Bronchial epithelial cell (primary cell): ENCODE measurements around the gene DPP4. TPM values are rescaled to one million over a fixed set of nuclear protein-coding genes. Genes with fewer than 3 reads are reported as not detected.

Experiments used
- DNase-seq: peaks from one replicate; pipeline ENCODE4 v3.0.0-alpha.2; 2010; ENCODE audit warnings: low read depth
- FAIRE-seq: peaks from 2 replicates; lab custom pipeline; 2011; peaks lifted over from hg19 to GRCh38; lab: Jason Lieb, UNC
- H3K27me3 ChIP-seq: 2 replicates; pipeline ENCODE4 v1.5.1; 2011; ENCODE audit warnings: low read length; ENCODE audit not compliant: control insufficient read depth, insufficient read depth
- H3K36me3 ChIP-seq: 2 replicates; pipeline ENCODE4 v1.5.1; 2011; ENCODE audit warnings: low read length; ENCODE audit not compliant: control insufficient read depth, insufficient read depth
- H3K4me3 ChIP-seq: 2 replicates; pipeline ENCODE4 v1.5.1; 2011; ENCODE audit warnings: mild to moderate bottlenecking, low read depth, low read length, control low read depth
- CTCF ChIP-seq: IDR thresholded peaks from 2 replicates; pipeline ENCODE4 v1.5.1; 2011; ENCODE audit warnings: mild to moderate bottlenecking, moderate library complexity, low read length, control low read depth, inconsistent platforms; ENCODE audit not compliant: insufficient read depth, severe bottlenecking
- total RNA-seq: library from RNA; depleted of rRNA; stranded (reverse); fragments of >200 nt; gene quantifications from 2 replicates; pipeline ENCODE4 v1.2.1, GENCODE V29; 2014

Gene DPP4
- total RNA-seq, 1 donor from 2014 or later = 2.9 TPM

- no peak for FAIRE-seq
- H3K27me3 ChIP-seq = no peaks in the 10 kb centered on the region
- TF ChIP-seq CTCF = no peak
Observed at GRCh38 chr2:162006337-162006736, 67.7 kb downstream of the DPP4 start.

GRCh38 chr2:162004031-162004430, 70.0 kb downstream of the DPP4 start:
- no peak for TF ChIP-seq CTCF
- FAIRE-seq (no peak), DNase-seq (no peak)
- Histone ChIP-seq H3K4me3 (no peak overlapping the region), H3K27me3 (no peaks in the 10 kb centered on the region), H3K36me3 (no peaks in the 10 kb centered on the region)

More at GRCh38 chr2:162006337-162006736, 67.7 kb downstream of the DPP4 start:
- no peak for DNase-seq
- no peaks in the 10 kb centered on the region for H3K36me3 ChIP-seq
- no peak overlapping the region for H3K4me3 ChIP-seq

- DNase-seq (no peak), FAIRE-seq (no peak)
- TF ChIP-seq CTCF = no peak
- no peaks in the 10 kb centered on the region for H3K36me3 ChIP-seq
- H3K27me3 ChIP-seq = no peaks in the 10 kb centered on the region
- H3K4me3 ChIP-seq = no peak overlapping the region
Observed at GRCh38 chr2:162002623-162003235, 71.3 kb downstream of the DPP4 start.

GRCh38 chr2:162000431-162000830, 73.6 kb downstream of the DPP4 start:
- Histone ChIP-seq H3K4me3 (no peak overlapping the region), H3K36me3 (no peaks in the 10 kb centered on the region), H3K27me3 (no peaks in the 10 kb centered on the region)
- FAIRE-seq = no peak
- no peak for DNase-seq
- TF ChIP-seq CTCF = no peak

- Histone ChIP-seq H3K4me3 (no peak overlapping the region), H3K36me3 (no peaks in the 10 kb centered on the region), H3K27me3 (peaks cover 3% of the 10 kb centered on the region)
- no peak for DNase-seq
- TF ChIP-seq CTCF = no peak
- no peak for FAIRE-seq
Observed at GRCh38 chr2:161999321-161999720, 74.7 kb downstream of the DPP4 start.

GRCh38 chr2:161998857-161999256, 75.2 kb downstream of the DPP4 start:
- H3K27me3 ChIP-seq = peaks cover 3% of the 10 kb centered on the region
- no peaks in the 10 kb centered on the region for H3K36me3 ChIP-seq
- FAIRE-seq (no peak), DNase-seq (no peak)
- no peak for TF ChIP-seq CTCF
- no peak overlapping the region for H3K4me3 ChIP-seq
